PFSK-1 (cell line): ENCODE measurements around the gene DYRK1A.

Source experiments
- POLR2AphosphoS5 ChIP-seq: IDR thresholded peaks from 2 replicates; pipeline ENCODE4 v1.6.1; 2012; ENCODE audit warnings: low read depth, mild to moderate bottlenecking, control low read depth, low read length, moderate library complexity
- REST ChIP-seq, 2 experiments: IDR thresholded peaks; 2 replicates each; pipeline versions ENCODE4 v1.6.1 to v1.8.0; 2011 to 2012; ENCODE audit warnings: low read depth in 2 of 2, low read length in 2 of 2, control low read depth in 1 of 2, inconsistent platforms in 1 of 2, mild to moderate bottlenecking in 1 of 2, moderate library complexity in 1 of 2; ENCODE audit not compliant: insufficient read depth in 1 of 2
- SIN3A ChIP-seq: IDR thresholded peaks from 2 replicates; pipeline ENCODE4 v1.6.1; 2012; ENCODE audit warnings: mild to moderate bottlenecking, low read length, moderate library complexity, borderline replicate concordance; ENCODE audit not compliant: insufficient read depth
- TAF1 ChIP-seq: IDR thresholded peaks from 2 replicates; pipeline ENCODE4 v1.6.1; 2012; ENCODE audit warnings: low read length, control low read depth, borderline replicate concordance; ENCODE audit not compliant: insufficient read depth

- TF ChIP-seq REST (IDR thresholded peaks at IDR 0.05; ENCODE audit: insufficient read depth in 1 of 2, low read depth in 2 of 2, low read length in 2 of 2) = no peak
- TF ChIP-seq POLR2AphosphoS5 = no peak
- no peak for TF ChIP-seq SIN3A
- TF ChIP-seq TAF1 = no peak
Measured at GRCh38 chr21:37416914-37417313, 50.3 kb downstream of the DYRK1A start.
